WTC11 (cell line): Measurements from ENCODE around the gene CNTN3. TPM values are rescaled to one million over a fixed set of nuclear protein-coding genes. Genes with fewer than 3 reads are reported as not detected.

ENCODE experiments used
- ATAC-seq: fragments of 200-7000 bp; cut with Tn5 transposase; 2 replicates; pipeline ENCODE4 v1.10.0; 2021; ENCODE audit warnings: mild to moderate bottlenecking, moderate library complexity
- CTCF ChIA-PET: fragments of 300-600 bp; sonication (Branson Sonifier 250); formaldehyde crosslinking; loops from one replicate; lab custom pipeline; 2021; ENCODE audit warnings: antibody characterized with exemption; lab: Charles Lee
- POLR2A ChIA-PET: fragments of 350-600 bp; sonication (Branson Sonifier 250); formaldehyde crosslinking; loops from one replicate; lab custom pipeline; 2021; ENCODE audit warnings: antibody characterized with exemption; lab: Charles Lee
- DNase-seq: peaks from one replicate; pipeline ENCODE4 v3.0.0; 2021; ENCODE audit warnings: low spot score
- H3K27ac Mint-ChIP-seq: 2 replicates; pipeline ENCODE4 v1.8.0; 2021; ENCODE audit warnings: mixed read lengths
- H3K27me3 Mint-ChIP-seq: 2 replicates; pipeline ENCODE4 v1.8.0; 2021; ENCODE audit warnings: low read depth, mild to moderate bottlenecking, moderate library complexity, mixed read lengths
- H3K36me3 Mint-ChIP-seq: 2 replicates; pipeline ENCODE4 v1.8.0; 2021; ENCODE audit warnings: mixed read lengths
- H3K4me1 Mint-ChIP-seq: 2 replicates; pipeline ENCODE4 v1.8.0; 2022; ENCODE audit warnings: mixed read lengths
- H3K4me3 Mint-ChIP-seq: 2 replicates; pipeline ENCODE4 v1.8.0; 2021; ENCODE audit warnings: mild to moderate bottlenecking, moderate library complexity, mixed read lengths
- H3K9me3 Mint-ChIP-seq: 2 replicates; pipeline ENCODE4 v1.8.0; 2021; ENCODE audit warnings: mixed read lengths
- ARID4B ChIP-seq: sonication (generic); formaldehyde crosslinking; IDR thresholded peaks from 2 replicates; pipeline ENCODE4 v1.8.0; 2023; ENCODE audit warnings: missing genetic modification reagents, mild to moderate bottlenecking, borderline replicate concordance
- CDX4 ChIP-seq: fragments of 250-450 bp; sonication (Bioruptor Pico); IDR thresholded peaks from 2 replicates; pipeline ENCODE4 v1.9.0; 2021; ENCODE audit warnings: moderate library complexity, mild to moderate bottlenecking, inconsistent platforms, borderline replicate concordance
- FOXJ3 ChIP-seq: sonication (generic); formaldehyde crosslinking; IDR thresholded peaks from 2 replicates; pipeline ENCODE4 v1.9.0; 2021; ENCODE audit warnings: missing genetic modification reagents, mild to moderate bottlenecking, borderline replicate concordance
- HMGXB4 ChIP-seq: sonication (generic); formaldehyde crosslinking; IDR thresholded peaks from 2 replicates; pipeline ENCODE4 v1.8.1; 2023; ENCODE audit warnings: mild to moderate bottlenecking, moderate library complexity, missing genetic modification reagents
- IRF1 ChIP-seq: sonication (generic); formaldehyde crosslinking; IDR thresholded peaks from 2 replicates; pipeline ENCODE4 v1.8.0; 2023; ENCODE audit warnings: missing genetic modification reagents
- MLX ChIP-seq: sonication (generic); formaldehyde crosslinking; IDR thresholded peaks from 2 replicates; pipeline ENCODE4 v1.8.1; 2023; ENCODE audit warnings: mild to moderate bottlenecking, missing genetic modification reagents, moderate library complexity
- NFYB ChIP-seq: sonication (generic); formaldehyde crosslinking; conservative IDR thresholded peaks from 2 replicates; pipeline ENCODE4 v1.8.0; 2022; ENCODE audit warnings: low read depth, missing genetic modification reagents
- NR2C2 ChIP-seq: sonication (generic); formaldehyde crosslinking; IDR thresholded peaks from 2 replicates; pipeline ENCODE4 v1.8.0; 2022; ENCODE audit warnings: mild to moderate bottlenecking, missing genetic modification reagents
- NR3C1 ChIP-seq: sonication (generic); formaldehyde crosslinking; conservative IDR thresholded peaks from 2 replicates; pipeline ENCODE4 v1.8.1; 2023; ENCODE audit warnings: low read depth, mild to moderate bottlenecking, missing genetic modification reagents
- RELA ChIP-seq: sonication (generic); formaldehyde crosslinking; IDR thresholded peaks from 2 replicates; pipeline ENCODE4 v1.8.1; 2022; ENCODE audit warnings: missing genetic modification reagents, mild to moderate bottlenecking, borderline replicate concordance
- SOX15 ChIP-seq: fragments of 250-450 bp; sonication (Bioruptor Pico); IDR thresholded peaks from 2 replicates; pipeline ENCODE4 v1.9.0; 2021; ENCODE audit warnings: mild to moderate bottlenecking
- STAT6 ChIP-seq: sonication (generic); formaldehyde crosslinking; conservative IDR thresholded peaks from 2 replicates; pipeline ENCODE4 v1.8.1; 2023; ENCODE audit warnings: mild to moderate bottlenecking, low read depth, missing genetic modification reagents, moderate library complexity
- ZBTB21 ChIP-seq: sonication (generic); formaldehyde crosslinking; IDR thresholded peaks from 2 replicates; pipeline ENCODE4 v1.8.1; 2023; ENCODE audit warnings: mild to moderate bottlenecking, missing genetic modification reagents, borderline replicate concordance
- ZNF121 ChIP-seq: sonication (generic); formaldehyde crosslinking; IDR thresholded peaks from 2 replicates; pipeline ENCODE4 v1.8.0; 2023; ENCODE audit warnings: missing genetic modification reagents
- ZNF219 ChIP-seq: sonication (generic); formaldehyde crosslinking; IDR thresholded peaks from 2 replicates; pipeline ENCODE4 v1.8.0; 2023; ENCODE audit warnings: missing genetic modification reagents, mild to moderate bottlenecking, borderline replicate concordance
- ZNF232 ChIP-seq: sonication (generic); formaldehyde crosslinking; IDR thresholded peaks from 2 replicates; pipeline ENCODE4 v1.8.0; 2022; ENCODE audit warnings: mild to moderate bottlenecking, missing genetic modification reagents
- ZNF396 ChIP-seq: fragments of 250-450 bp; sonication (Bioruptor Pico); IDR thresholded peaks from 2 replicates; pipeline ENCODE4 v1.8.0; 2021; ENCODE audit warnings: mild to moderate bottlenecking, moderate library complexity, borderline replicate concordance
- ZNF512 ChIP-seq: sonication (generic); formaldehyde crosslinking; IDR thresholded peaks from 2 replicates; pipeline ENCODE4 v1.8.1; 2022; ENCODE audit warnings: missing genetic modification reagents, borderline replicate concordance
- ZNF532 ChIP-seq: fragments of 250-450 bp; sonication (Bioruptor Pico); IDR thresholded peaks from 2 replicates; pipeline ENCODE4 v1.9.0; 2021; ENCODE audit warnings: mild to moderate bottlenecking, borderline replicate concordance
- total RNA-seq: library from RNA; stranded (reverse); gene quantifications from 3 replicates; pipeline ENCODE4 v1.2.3, GENCODE V29; 2021

CNTN3 gene
- total RNA-seq, 1 experiment from 2014 or later, result 0.17 TPM

GRCh38 chr3:74631351-74632140 is 17.1 kb upstream of the CNTN3 start:
- ChIA-PET CTCF (no interaction called here), POLR2A (no interaction called here)
- Mint-ChIP-seq H3K36me3 (no peaks in the 10 kb centered on the region), H3K27me3 (no peaks in the 10 kb centered on the region), H3K27ac (no peak overlapping the region), H3K9me3 (no peaks in the 10 kb centered on the region), H3K4me3 (no peak overlapping the region), H3K4me1 (no peaks in the 10 kb centered on the region)
- ATAC-seq (no peak), DNase-seq (no peak)
- TF ChIP-seq IRF1 (CRISPR knock-in tag) (no peak), ZNF232 (no peak), CDX4 (CRISPR knock-in tag) (no peak), NR3C1 (no peak), HMGXB4 (CRISPR knock-in tag) (no peak), ZNF512 (CRISPR knock-in tag) (no peak), ZNF219 (CRISPR knock-in tag) (no peak), ZNF532 (CRISPR knock-in tag) (no peak), STAT6 (no peak), ZNF121 (no peak), ZBTB21 (no peak), SOX15 (CRISPR knock-in tag) (no peak), ARID4B (no peak), ZNF396 (CRISPR knock-in tag) (no peak), NR2C2 (CRISPR knock-in tag) (no peak), NFYB (CRISPR knock-in tag) (no peak), RELA (no peak), FOXJ3 (CRISPR knock-in tag) (no peak), MLX (no peak)
